DOHH2 (cell line): ENCODE data around the gene NPC2.

ENCODE experiments used
- H3F3A ChIP-seq: fragments of 200-600 bp; sonication (generic), shearing (Covaris generic); 2 replicates; pipeline ENCODE4 v1.6.0; 2016; ENCODE audit warnings: antibody characterized with exemption, mild to moderate bottlenecking; ENCODE audit not compliant: control insufficient read depth, insufficient read depth
- H3K27ac ChIP-seq: fragments of 200-600 bp; sonication (generic); 2 replicates; pipeline ENCODE4 v1.5.1; 2014; ENCODE audit warnings: low read depth, mild to moderate bottlenecking, low read length, moderate library complexity
- H3K27me3 ChIP-seq: fragments of 200-600 bp; sonication (generic); 2 replicates; pipeline ENCODE4 v1.6.1; 2014; ENCODE audit warnings: mild to moderate bottlenecking, low read length, mixed read lengths; ENCODE audit not compliant: control insufficient read depth
- H3K36me3 ChIP-seq: fragments of 200-600 bp; sonication (generic); 2 replicates; pipeline ENCODE4 v1.6.1; 2014; ENCODE audit warnings: mild to moderate bottlenecking, low read length, moderate library complexity, mixed read lengths; ENCODE audit not compliant: control insufficient read depth
- H3K4me1 ChIP-seq: fragments of 200-600 bp; sonication (generic); 2 replicates; pipeline ENCODE4 v1.6.1; 2014; ENCODE audit warnings: mild to moderate bottlenecking, low read length, mixed read lengths; ENCODE audit not compliant: control insufficient read depth
- H3K4me2 ChIP-seq: fragments of 200-600 bp; sonication (generic); 2 replicates; pipeline ENCODE4 v1.6.0; 2014; ENCODE audit warnings: mild to moderate bottlenecking, low read length, moderate library complexity
- H3K4me3 ChIP-seq: fragments of 200-600 bp; sonication (generic); 2 replicates; pipeline ENCODE4 v1.5.1; 2014; ENCODE audit warnings: mild to moderate bottlenecking, low read length, mixed read lengths
- H3K79me2 ChIP-seq: fragments of 200-600 bp; sonication (generic); 2 replicates; pipeline ENCODE4 v1.6.1; 2014; ENCODE audit warnings: mild to moderate bottlenecking, low read length, mixed read lengths; ENCODE audit not compliant: control insufficient read depth
- H3K9me2 ChIP-seq: fragments of 200-600 bp; sonication (generic); replicated peaks from 2 replicates; pipeline ENCODE4 v1.6.1; 2014; ENCODE audit warnings: mild to moderate bottlenecking, low read length, mixed read lengths; ENCODE audit not compliant: control insufficient read depth
- H3K9me3 ChIP-seq: fragments of 200-600 bp; sonication (generic); 2 replicates; pipeline ENCODE4 v1.6.1; 2014; ENCODE audit warnings: antibody characterized with exemption, low read length, mixed read lengths; ENCODE audit not compliant: control insufficient read depth, insufficient read depth
- H4K20me1 ChIP-seq: fragments of 200-600 bp; sonication (generic); 2 replicates; pipeline ENCODE4 v1.6.0; 2014; ENCODE audit warnings: low read depth, mild to moderate bottlenecking, antibody characterized with exemption, low read length, moderate library complexity; ENCODE audit not compliant: control insufficient read depth, insufficient read depth
- EZH2phosphoT487 ChIP-seq: fragments of 200-600 bp; sonication (generic); IDR thresholded peaks from 2 replicates; pipeline ENCODE4 v1.6.1; 2017; ENCODE audit warnings: borderline replicate concordance, mild to moderate bottlenecking, antibody characterized with exemption, low read length, moderate library complexity, mixed read lengths
- TF ChIP-seq, protein P1 (sequence below): fragments of 200-600 bp; sonication (generic); IDR thresholded peaks from one replicate; pipeline ENCODE4 v1.5.1; 2014; ENCODE audit warnings: antibody characterized with exemption, mild to moderate bottlenecking, low read depth, low read length; ENCODE audit not compliant: poor library complexity, severe bottlenecking

The NPC2 gene

DNA sequence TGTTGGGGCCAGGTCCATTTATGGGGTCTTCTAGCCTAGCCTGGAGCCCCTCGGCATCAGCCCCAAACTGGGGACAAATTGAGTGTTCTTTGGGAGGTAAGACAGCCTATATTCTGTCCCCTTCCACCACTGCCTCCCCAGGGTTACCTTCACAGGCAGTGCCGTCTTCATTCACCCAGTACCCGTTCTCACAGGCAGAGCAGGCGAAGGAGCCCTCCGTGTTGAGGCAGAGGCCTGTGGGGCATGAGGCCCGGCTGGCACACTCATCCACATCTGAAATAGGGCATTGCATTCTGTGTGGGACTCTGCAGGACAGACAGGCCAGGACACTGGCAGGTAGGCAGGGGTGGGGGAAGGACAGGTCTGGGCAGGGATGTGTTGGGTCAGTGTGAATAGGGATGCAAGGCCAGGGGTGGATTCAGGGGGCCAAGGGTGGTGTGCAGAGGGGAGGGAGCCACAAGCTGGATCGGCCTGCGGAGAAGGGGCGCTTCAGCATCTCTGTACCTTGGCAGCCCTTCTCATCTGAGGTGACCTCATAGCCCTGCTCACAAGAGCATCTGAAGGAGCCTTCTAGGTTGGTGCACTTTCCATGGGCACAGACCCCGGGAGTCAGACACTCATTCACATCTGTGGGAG, 16.6 kb upstream of the NPC2 start:
- Histone ChIP-seq H4K20me1 (no peaks in the 10 kb centered on the region), H3K9me3 (no peaks in the 10 kb centered on the region), H3F3A (no peaks in the 10 kb centered on the region), H3K4me3 (no peak overlapping the region), H3K27ac (no peak overlapping the region), H3K9me2 (no peaks in the 10 kb centered on the region), H3K36me3 (no peaks in the 10 kb centered on the region), H3K79me2 (no peaks in the 10 kb centered on the region), H3K4me1 (peaks cover 12% of the 10 kb centered on the region), H3K27me3 (peaks cover 9% of the 10 kb centered on the region; the same call in 1 of the 2 replicates), H3K4me2 (no peak overlapping the region)
- TF ChIP-seq, protein P1, sequence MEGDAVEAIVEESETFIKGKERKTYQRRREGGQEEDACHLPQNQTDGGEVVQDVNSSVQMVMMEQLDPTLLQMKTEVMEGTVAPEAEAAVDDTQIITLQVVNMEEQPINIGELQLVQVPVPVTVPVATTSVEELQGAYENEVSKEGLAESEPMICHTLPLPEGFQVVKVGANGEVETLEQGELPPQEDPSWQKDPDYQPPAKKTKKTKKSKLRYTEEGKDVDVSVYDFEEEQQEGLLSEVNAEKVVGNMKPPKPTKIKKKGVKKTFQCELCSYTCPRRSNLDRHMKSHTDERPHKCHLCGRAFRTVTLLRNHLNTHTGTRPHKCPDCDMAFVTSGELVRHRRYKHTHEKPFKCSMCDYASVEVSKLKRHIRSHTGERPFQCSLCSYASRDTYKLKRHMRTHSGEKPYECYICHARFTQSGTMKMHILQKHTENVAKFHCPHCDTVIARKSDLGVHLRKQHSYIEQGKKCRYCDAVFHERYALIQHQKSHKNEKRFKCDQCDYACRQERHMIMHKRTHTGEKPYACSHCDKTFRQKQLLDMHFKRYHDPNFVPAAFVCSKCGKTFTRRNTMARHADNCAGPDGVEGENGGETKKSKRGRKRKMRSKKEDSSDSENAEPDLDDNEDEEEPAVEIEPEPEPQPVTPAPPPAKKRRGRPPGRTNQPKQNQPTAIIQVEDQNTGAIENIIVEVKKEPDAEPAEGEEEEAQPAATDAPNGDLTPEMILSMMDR: no peak
- TF ChIP-seq EZH2phosphoT487: no peak

DNA sequence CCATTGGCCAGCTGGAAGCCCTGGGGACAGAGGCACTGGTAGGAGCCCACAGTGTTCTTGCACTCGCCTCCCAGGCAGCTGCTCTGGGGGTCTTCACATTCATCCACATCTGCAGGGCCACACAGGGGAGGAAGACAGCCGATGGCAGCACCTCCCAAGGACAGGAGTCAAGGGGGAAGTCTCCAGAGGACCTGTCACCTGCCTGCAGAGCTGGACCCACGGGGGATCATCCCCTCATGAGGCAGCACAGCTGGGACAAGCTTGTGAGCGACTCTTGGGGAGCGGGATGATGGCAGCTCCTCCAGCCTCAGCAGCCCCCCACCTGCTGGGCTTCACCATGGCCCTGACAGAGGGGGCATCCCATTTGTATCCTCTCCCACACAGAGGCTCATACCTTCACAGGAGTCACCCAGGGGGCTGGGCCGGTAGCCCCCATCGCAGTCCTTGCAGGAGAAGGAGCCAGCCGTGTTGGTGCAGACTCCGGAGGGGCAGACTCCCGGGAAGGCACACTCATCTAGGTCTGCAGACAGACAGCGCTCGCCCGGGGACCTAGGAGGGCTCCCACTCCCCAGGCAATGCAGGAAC, 15.8 kb upstream of the NPC2 start:
- H3K9me2 ChIP-seq: no peaks in the 10 kb centered on the region
- no peak overlapping the region for H3K27ac ChIP-seq
- H4K20me1 ChIP-seq: no peaks in the 10 kb centered on the region
- TF ChIP-seq, protein P1: no peak
- TF ChIP-seq EZH2phosphoT487: no peak
- no peaks in the 10 kb centered on the region for H3F3A ChIP-seq
- no peaks in the 10 kb centered on the region for H3K36me3 ChIP-seq
- H3K27me3 ChIP-seq: peaks cover 2% of the 10 kb centered on the region; the same call in 1 of the 2 replicates
- H3K4me1 ChIP-seq: peaks cover 12% of the 10 kb centered on the region
- H3K4me2 ChIP-seq: no peak overlapping the region
- H3K9me3 ChIP-seq: no peaks in the 10 kb centered on the region
- H3K4me3 ChIP-seq: no peak overlapping the region
- H3K79me2 ChIP-seq: no peaks in the 10 kb centered on the region

DNA sequence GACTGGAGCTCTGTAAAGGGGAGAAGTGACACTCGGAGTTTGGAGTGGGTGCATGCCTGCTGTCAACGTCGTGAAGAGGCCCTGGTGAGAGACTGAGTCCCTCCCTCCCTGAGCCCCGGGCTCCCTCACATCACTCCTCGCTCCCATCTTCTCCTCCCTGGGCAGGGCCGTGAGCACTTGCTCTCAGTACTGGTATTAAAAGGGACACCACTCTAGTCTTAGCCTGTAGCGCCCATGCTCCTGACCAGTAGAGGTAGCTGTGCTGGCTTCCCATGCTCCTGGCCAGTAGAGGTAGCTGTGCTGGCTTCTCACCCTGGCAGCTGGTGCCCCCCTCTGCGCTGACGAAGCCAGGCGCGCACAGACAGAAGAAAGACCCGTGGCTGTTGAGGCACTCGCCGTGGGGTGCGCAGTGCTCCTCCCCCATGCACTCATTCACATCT, 15.2 kb upstream of the NPC2 start:
- Histone ChIP-seq H3K4me1 (peaks cover 12% of the 10 kb centered on the region), H3K4me2 (no peak overlapping the region), H3K9me2 (no peaks in the 10 kb centered on the region), H3K36me3 (no peaks in the 10 kb centered on the region), H3K27me3 (no peaks in the 10 kb centered on the region; the same call in 1 of the 2 replicates), H3F3A (no peaks in the 10 kb centered on the region), H3K4me3 (no peak overlapping the region), H4K20me1 (no peaks in the 10 kb centered on the region), H3K27ac (no peak overlapping the region), H3K79me2 (no peaks in the 10 kb centered on the region), H3K9me3 (no peaks in the 10 kb centered on the region)
- TF ChIP-seq, protein P1: no peak
- no peak for TF ChIP-seq EZH2phosphoT487
